MCF 10A (cell line): ENCODE results near the gene TNFAIP8L2. TPM values are rescaled to one million over a fixed set of nuclear protein-coding genes. Genes with fewer than 3 reads are reported as not detected.

Experiments
- Bru-seq: library from RNA; stranded (reverse); fragments of 400-500 nt; gene quantifications from one replicate; lab custom pipeline; 2021; lab: Mats Ljungman, UMichigan
- BruChase-seq, 2 experiments: library from RNA; stranded (reverse); fragments of 400-500 nt; gene quantifications; one replicate each; lab custom pipeline; 2021; lab: Mats Ljungman, UMichigan
- BruUV-seq: library from RNA; stranded (reverse); fragments of 400-500 nt; replicated peaks from 2 replicates; lab custom pipeline; 2021; lab: Mats Ljungman, UMichigan
- CTCF ChIA-PET: fragments of 300-600 bp; sonication (Branson Sonifier 250); formaldehyde crosslinking; extraction: SDS; loops from one replicate; lab custom pipeline; 2021; ENCODE audit warnings: antibody characterized with exemption, inconsistent platforms; lab: Yijun Ruan, JAX
- POLR2A ChIA-PET: fragments of 300-600, 350-650 bp; sonication (Branson Sonifier 250); formaldehyde crosslinking; extraction: SDS; loops from one replicate; lab custom pipeline; 2020; ENCODE audit warnings: antibody characterized with exemption, inconsistent platforms; lab: Yijun Ruan, JAX
- DNase-seq: peaks from one replicate; pipeline ENCODE4 v3.0.0-alpha.2; 2018; ENCODE audit not compliant: unreplicated experiment
- H3K27ac Mint-ChIP-seq: one replicate; pipeline ENCODE4 v1.8.0; 2022; ENCODE audit warnings: mild to moderate bottlenecking, low read depth, mixed read lengths; ENCODE audit not compliant: unreplicated experiment
- H3K27me3 Mint-ChIP-seq: one replicate; pipeline ENCODE4 v1.8.0; 2022; ENCODE audit warnings: mixed read lengths; ENCODE audit not compliant: insufficient read depth, unreplicated experiment
- H3K36me3 Mint-ChIP-seq: one replicate; pipeline ENCODE4 v1.8.0; 2022; ENCODE audit warnings: mild to moderate bottlenecking, moderate library complexity, mixed read lengths; ENCODE audit not compliant: insufficient read depth, unreplicated experiment
- H3K4me1 Mint-ChIP-seq: one replicate; pipeline ENCODE4 v1.8.0; 2022; ENCODE audit warnings: mixed read lengths; ENCODE audit not compliant: insufficient read depth, unreplicated experiment
- H3K4me3 Mint-ChIP-seq: one replicate; pipeline ENCODE4 v1.8.0; 2022; ENCODE audit warnings: mild to moderate bottlenecking, moderate library complexity, mixed read lengths; ENCODE audit not compliant: unreplicated experiment
- H3K9me3 Mint-ChIP-seq: one replicate; pipeline ENCODE4 v1.8.0; 2022; ENCODE audit warnings: mixed read lengths; ENCODE audit not compliant: unreplicated experiment
- CTCF ChIP-seq: fragments of 200-600 bp; IDR thresholded peaks from one replicate; pipeline ENCODE4 v1.8.0; 2022; ENCODE audit warnings: antibody characterized with exemption, mild to moderate bottlenecking; ENCODE audit not compliant: unreplicated experiment
- intact Hi-C: fragments of 100-400 bp; cut with micrococcal nuclease; formaldehyde crosslinking; loops from 2 replicates; pipeline ENCODE4 v1.14.1; 2022
- long read RNA-seq: library from polyadenylated mRNA; stranded (forward); transcript quantifications from one replicate; pipeline ENCODE4 v2.0.0, GENCODE V29; 2022
- total RNA-seq: library from RNA; stranded (reverse); gene quantifications from 2 replicates; pipeline ENCODE4 v1.2.3, GENCODE V29; 2022

TNFAIP8L2 gene
- total RNA-seq (not detected in 2 replicates), Bru-seq, nascent RNA (not detected), BruChase-seq, experiment 1, labeled RNA remaining after a 6-hour chase (not detected), BruChase-seq, experiment 2, labeled RNA remaining after a 2-hour chase (not detected)
- long read RNA-seq: 0 reads

DNA sequence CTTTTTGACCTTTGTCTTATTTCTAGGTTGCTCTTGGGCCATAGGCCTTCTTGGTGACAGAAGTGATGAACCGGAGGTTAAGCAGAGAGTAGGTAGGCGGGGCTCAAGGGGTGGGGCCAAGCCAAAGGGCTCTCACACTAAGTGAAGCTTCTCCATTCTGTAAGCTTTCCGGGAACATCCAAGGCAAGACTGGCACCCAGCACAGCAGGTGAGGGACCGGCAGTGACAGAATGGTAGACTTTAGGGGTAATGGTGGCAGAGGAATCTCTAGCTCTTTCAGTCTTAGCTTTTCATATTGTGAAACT, at the start of gene TNFAIP8L2:
TSS of gene TNFAIP8L2 (plus strand) at position 135 of the 305 bp plus-strand sequence. CDS start 2,049 bp downstream, outside the sequence.
- Mint-ChIP-seq H3K4me1 (peaks cover 12% of the 10 kb centered on the region), H3K36me3 (peaks cover 41% of the 10 kb centered on the region), H3K27me3 (no peaks in the 10 kb centered on the region), H3K9me3 (no peaks in the 10 kb centered on the region), H3K4me3 (no peak within 1 kb of the TSS), H3K27ac (no peak within 1 kb of the TSS)
- ChIA-PET CTCF (interaction anchor here (0.7 to 7.3 kb wide), 21 partner anchors 9 to 155 kb away, joined by 3 to 158 read pairs (median 5); partner anchors contain the start of genes GABPB2, LYSMD1 and MINDY1), POLR2A (interaction anchor here (0.6 to 2.0 kb wide), 8 partner anchors 8 to 164 kb away, joined by 3 to 10 read pairs (median 4); partner anchors contain the start of gene MINDY1)
- intact Hi-C loops: loop anchor here (1.0 to 5.0 kb wide), 4 partner anchors 56 to 459 kb away; partner anchors contain the start of gene GOLPH3L
- TF ChIP-seq CTCF: no peak
- BruUV-seq: no TSS peak
- no peak for DNase-seq

DNA sequence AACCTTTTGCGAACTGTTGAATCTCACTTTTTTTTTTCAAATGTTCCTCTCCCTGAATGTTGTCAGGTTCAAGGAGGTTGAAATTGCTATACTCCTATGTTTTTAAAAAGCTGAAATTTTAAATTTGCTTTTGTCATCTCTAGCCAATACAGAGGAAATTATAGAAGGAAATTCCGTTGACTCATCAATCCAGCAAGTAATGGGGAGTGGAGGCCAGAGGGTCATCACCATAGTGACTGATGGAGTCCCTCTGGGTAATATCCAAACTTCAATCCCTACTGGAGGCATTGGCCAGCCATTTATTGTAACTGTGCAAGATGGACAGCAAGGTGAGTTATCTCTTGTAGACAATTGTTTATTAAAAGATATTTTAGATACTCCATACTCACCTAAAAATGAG, 49.6 kb upstream of the TNFAIP8L2 start:
- Mint-ChIP-seq H3K4me1 (no peaks in the 10 kb centered on the region), H3K4me3 (no peak overlapping the region), H3K27me3 (no peaks in the 10 kb centered on the region), H3K9me3 (no peaks in the 10 kb centered on the region), H3K36me3 (peaks cover 23% of the 10 kb centered on the region), H3K27ac (no peak overlapping the region)
- TF ChIP-seq CTCF: no peak
- DNase-seq: peak; percentile 13
- ChIA-PET POLR2A (interaction anchor here (0.7 to 1.6 kb wide), 3 partner anchors 9 to 59 kb away, joined by 3 to 5 read pairs (median 3); partner anchors contain the start of gene SCNM1), CTCF (interaction anchor here (1.4 to 4.4 kb wide), 2 partner anchors 7 to 33 kb away, joined by 3 to 32 read pairs; no protein-coding TSS in a partner anchor)
- intact Hi-C loops: no loop called here
- BruUV-seq: no TSS peak

DNA sequence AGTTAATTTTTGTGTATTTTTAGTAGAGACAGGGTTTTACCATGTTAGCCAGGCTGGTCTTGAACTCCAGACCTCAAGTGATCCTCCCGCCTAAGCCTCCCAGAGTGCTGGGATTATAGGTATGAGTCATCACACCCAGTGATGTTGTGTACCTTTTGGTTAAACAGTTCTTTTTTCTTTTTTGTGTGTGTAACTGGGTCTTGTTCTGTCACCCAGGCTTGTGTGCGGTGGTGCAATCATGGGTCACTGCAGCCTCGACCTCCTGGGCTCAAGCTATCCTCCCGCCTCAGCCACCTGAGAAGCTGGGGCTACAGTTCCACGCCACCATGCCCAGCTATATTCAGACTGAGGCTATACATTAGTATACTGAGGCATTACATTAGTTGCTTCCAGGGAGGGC, 48.1 kb upstream of the TNFAIP8L2 start:
- no peak overlapping the region for H3K4me3 Mint-ChIP-seq
- intact Hi-C loops: no loop called here
- no peaks in the 10 kb centered on the region for H3K9me3 Mint-ChIP-seq
- no peak for TF ChIP-seq CTCF
- H3K27me3 Mint-ChIP-seq: no peaks in the 10 kb centered on the region
- H3K27ac Mint-ChIP-seq: no peak overlapping the region
- ChIA-PET POLR2A (interaction anchor here (0.7 to 1.6 kb wide), 2 partner anchors 58 to 147 kb away, joined by 3 to 5 read pairs; partner anchors contain the start of gene SCNM1), CTCF (interaction anchor here (1.0 to 4.4 kb wide), 3 partner anchors 8 to 68 kb away, joined by 3 to 32 read pairs (median 4); partner anchors contain the start of gene TMOD4)
- no peaks in the 10 kb centered on the region for H3K4me1 Mint-ChIP-seq
- H3K36me3 Mint-ChIP-seq: peaks cover 23% of the 10 kb centered on the region
- peak; percentile 4 for DNase-seq
- no TSS peak for BruUV-seq

DNA sequence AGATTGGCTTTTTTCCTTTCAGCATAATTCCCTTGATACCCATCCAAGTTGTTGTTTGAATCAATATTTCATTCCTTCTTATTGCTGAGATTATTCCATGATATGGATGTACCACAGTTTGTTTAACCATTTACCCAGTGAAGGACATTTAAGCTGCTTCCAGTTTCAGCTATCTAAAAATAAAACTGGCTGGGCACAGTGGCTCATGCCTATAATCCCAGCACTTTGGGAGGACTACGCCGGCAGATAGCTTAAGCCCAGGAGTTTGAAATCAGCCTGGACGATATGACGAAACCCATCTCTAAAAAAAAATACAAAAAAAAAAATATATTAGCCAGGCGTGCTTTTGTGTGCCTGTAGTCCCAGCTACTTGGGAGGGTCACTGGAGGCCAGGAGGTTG, 42.6 kb upstream of the TNFAIP8L2 start:
- POLR2A ChIA-PET: interaction anchor here (1.8 kb wide), 1 partner anchor 14 kb away, joined by 6 read pairs; no protein-coding TSS in a partner anchor

More for the DNA sequence above, 42.6 kb upstream of the TNFAIP8L2 start:
- intact Hi-C loops: no loop called here
- H3K27me3 Mint-ChIP-seq: no peaks in the 10 kb centered on the region
- no peak overlapping the region for H3K4me3 Mint-ChIP-seq
- no peak overlapping the region for H3K27ac Mint-ChIP-seq
- no peaks in the 10 kb centered on the region for H3K4me1 Mint-ChIP-seq
- TF ChIP-seq CTCF: no peak
- H3K36me3 Mint-ChIP-seq: peaks cover 18% of the 10 kb centered on the region
- BruUV-seq: no TSS peak
- no peak for DNase-seq
- CTCF ChIA-PET: interaction anchor here (0.6 to 2.0 kb wide), 9 partner anchors 11 to 739 kb away, joined by 3 to 7 read pairs (median 4); partner anchors contain the start of gene TNFAIP8L2
- no peaks in the 10 kb centered on the region for H3K9me3 Mint-ChIP-seq
